HTR-8/SVneo (cell line): ENCODE data around the gene ANKH.
A peak's percentile ranks its signal among the peaks of the same experiment; 100 is the strongest.
"Not testable (repeated sequence)": the region's sequence is repeated elsewhere in the genome, so short reads cannot be mapped to it uniquely, and the experiment has no call there.

ENCODE experiments used
- DNase-seq: peaks from one replicate; pipeline ENCODE4 v3.0.0; 2011; ENCODE audit warnings: low spot score, mixed read lengths; ENCODE audit not compliant: insufficient read length
- FAIRE-seq: peaks from 2 replicates; lab custom pipeline; 2011; peaks lifted over from hg19 to GRCh38; lab: Jason Lieb, UNC

ANKH gene

GRCh38 chr5:14871214-14872069, at the start of gene ANKH:
TSS of gene ANKH (minus strand) at chr5:14871778. CDS start at chr5:14871447, 331 bp downstream.
- DNase-seq (peak; percentile 90), FAIRE-seq (peak; percentile 74)

DNA sequence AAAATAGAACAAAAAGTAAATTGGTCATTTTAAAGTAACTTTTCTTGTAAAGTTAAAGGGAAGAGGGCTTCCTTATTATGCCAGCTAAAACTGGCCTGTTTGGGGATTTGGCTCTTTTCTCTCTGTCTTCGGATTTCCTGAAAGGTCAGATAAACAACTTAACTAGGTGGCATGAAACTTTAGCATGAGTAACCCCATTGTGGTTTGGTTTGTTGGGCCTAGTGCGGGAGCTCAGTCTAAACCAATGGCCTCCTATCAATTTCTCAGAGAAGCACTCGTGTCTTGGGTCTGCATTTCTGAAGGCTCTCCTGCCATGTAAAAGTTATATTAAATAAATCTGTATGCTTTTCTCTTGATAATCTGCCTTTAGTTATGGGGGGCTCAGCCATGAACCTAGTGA, 48.5 kb upstream of the ANKH start:
- no peak for FAIRE-seq
- DNase-seq = no peak

GRCh38 chr5:14919106-14919505, 47.5 kb upstream of the ANKH start:
- DNase-seq, FAIRE-seq: not testable (repeated sequence)

- no peak for DNase-seq
- FAIRE-seq = no peak
These were observed 46.1 kb upstream of the ANKH start for GRCh38 chr5:14917719-14918118.

- DNase-seq = no peak
These were observed 43.8 kb upstream of the ANKH start for GRCh38 chr5:14915291-14915952.

DNA sequence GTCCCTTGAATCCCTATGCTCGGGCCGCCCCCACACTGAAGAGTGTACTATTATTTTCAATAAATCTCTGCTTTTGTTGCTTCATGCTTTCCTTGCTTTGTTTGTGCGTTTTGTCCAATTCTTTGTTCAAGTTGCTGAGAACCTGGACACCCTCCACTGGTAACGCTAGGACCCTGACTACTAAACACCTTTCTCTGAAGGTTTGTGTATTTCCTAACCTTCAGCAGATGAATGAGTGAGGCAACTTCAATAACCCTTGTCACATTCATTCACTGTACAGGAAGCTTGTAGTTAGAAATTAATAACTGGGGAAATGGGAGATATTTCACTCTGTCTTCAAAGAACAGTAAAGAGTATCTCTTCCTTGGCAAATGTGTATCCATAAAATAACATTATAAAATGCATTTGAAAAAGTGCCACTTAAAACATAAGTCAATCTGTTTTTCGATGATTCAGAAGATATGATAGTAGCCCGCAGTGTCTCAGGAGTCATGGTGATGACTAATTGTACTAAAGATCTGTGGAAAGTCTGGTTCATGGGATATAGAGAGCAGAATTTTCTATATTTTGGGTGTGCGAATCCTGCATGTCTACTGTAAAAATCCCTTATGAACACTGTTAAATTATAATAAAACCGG, 43.2 kb upstream of the ANKH start:
- DNase-seq = no peak

More at GRCh38 chr5:14915291-14915952, 43.8 kb upstream of the ANKH start:
- FAIRE-seq = no peak

DNA sequence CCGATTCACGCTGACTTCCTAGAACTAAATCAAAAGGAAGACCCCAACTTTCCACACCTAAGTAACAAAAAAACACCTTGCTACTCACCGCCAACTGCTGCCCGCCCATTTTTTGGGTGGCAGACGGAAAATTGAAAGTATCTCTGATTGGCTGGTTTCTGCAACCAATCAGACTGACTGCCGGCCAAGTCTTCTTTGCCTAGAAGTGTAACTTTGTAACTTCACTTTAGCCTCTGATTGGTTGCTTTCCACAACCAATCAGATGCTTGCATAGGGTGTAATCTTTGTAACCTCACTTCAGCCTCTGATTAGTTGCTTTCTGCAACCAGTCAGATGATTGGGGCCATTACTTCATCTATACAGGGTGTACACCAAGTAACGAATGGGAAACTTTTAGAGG, 42.6 kb upstream of the ANKH start:
- DNase-seq (no peak), FAIRE-seq (no peak)

More for the DNA sequence above, 43.2 kb upstream of the ANKH start:
- peak; percentile 54 for FAIRE-seq

- DNase-seq (no peak), FAIRE-seq (no peak)
These were observed 41.5 kb upstream of the ANKH start for GRCh38 chr5:14913096-14913495.

- FAIRE-seq (no peak), DNase-seq (no peak)
These were observed 40.6 kb upstream of the ANKH start for GRCh38 chr5:14912206-14912605.

DNA sequence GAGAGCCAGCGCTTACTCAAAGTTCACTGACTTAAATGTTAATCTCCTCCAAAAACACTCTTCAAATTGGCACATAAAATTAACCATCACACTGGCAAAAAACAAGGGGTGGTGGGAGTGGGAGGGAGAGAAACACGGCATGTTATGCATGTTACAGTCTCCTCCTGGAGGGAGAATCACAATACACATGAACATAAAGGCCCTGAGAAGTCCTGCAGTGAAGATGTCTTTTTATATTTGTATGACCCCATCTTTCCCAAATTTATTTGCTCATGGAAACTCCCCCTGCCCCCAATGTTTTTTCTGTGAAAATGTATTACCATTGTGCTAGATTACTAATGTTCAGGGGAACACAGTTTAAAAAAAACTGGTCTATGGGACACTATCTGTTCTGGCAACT, 37.8 kb upstream of the ANKH start:
- FAIRE-seq (no peak), DNase-seq (no peak)

DNA sequence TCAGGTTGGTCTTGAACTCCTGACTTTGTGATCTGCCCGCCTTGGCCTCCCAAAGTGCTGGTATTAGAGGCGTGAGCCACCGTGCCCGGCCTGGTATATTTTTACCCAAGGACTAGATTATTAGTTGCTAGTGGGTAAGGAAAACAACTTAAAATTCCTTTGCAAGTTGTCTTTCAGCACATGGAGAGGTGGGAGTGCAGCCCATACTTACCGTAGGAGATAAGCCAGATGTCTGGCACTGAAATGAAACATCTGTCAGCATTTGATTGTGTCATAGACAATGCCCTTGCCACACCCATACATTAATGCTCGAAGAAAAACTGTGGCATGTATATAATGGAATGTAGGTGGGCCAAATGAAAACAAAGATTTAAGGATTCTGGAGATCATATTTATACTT, 36.6 kb upstream of the ANKH start:
- FAIRE-seq = peak; percentile 55
- DNase-seq = no peak

DNA sequence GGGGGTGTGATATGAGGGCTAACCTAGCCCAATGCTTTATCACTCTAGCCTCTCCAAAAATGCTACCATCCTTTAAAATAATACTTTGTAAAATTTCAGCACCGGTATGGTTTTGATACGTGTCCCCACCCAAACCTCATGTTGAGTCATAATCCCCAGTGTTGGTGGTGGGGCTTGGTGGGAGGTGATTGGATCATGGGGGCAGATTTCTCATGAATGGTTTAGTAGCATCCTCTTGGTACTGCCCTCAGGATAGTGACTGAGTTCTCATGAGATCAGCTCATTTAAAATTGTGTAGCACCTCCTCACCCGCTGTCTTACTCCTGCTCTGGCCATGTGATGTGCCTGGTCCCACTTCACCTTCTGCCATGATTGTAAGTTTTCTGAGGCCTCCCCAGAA, 35.0 kb upstream of the ANKH start:
- DNase-seq (no peak), FAIRE-seq (no peak)

- DNase-seq (no peak), FAIRE-seq (no peak)
These were observed 31.4 kb upstream of the ANKH start for GRCh38 chr5:14902826-14903560.

DNA sequence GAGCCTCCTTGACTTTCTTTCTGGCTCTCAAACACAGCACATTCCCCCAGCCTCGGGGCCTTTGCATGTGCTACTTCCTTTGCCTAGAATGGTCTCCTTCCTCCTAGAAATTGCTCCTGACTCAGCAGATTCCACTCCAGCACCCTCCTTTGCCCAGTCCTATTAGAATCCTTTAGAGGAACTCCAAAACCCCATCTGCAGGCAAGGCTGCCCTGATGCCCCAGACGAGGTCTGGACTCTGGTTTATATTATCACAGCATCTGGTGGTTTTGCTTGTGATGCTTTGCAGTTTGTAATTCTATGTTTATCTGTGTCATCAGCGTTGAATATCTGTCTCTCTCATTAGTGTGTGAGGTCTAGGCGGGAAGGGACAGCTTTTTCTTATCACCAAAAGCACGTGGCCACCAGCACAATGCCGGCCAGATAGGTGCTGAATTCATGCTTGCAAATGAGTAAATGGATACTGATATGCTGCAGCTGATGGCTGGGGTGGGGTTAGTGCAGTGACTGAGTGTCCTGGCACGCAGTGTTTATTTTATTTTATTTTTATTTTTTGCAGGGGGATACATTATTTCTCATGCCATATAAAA, 30.0 kb upstream of the ANKH start:
- FAIRE-seq (no peak), DNase-seq (no peak)

GRCh38 chr5:14900693-14901461, 29.3 kb upstream of the ANKH start:
- FAIRE-seq (no peak), DNase-seq (no peak)

GRCh38 chr5:14896131-14896530, 24.6 kb upstream of the ANKH start:
- FAIRE-seq (peak; percentile 76), DNase-seq (no peak)

DNA sequence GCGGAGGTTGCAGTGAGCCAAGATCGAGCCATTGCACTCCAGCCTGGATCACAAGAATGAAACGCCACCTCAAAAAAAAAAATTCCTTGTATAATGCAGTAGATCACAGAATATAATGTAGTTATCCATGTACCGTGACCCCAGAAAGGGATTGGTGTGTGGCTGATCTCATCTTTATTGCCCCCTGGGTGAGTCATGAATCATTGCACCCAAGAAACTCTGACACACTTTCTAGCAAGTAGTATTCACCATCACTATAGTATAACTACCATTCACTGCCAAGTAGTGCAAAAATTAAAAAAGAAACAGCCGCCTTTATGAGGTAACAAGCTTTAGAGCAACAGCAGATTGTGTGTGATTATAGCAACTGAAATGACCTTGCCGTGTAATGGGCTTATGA, 23.7 kb upstream of the ANKH start:
- FAIRE-seq = no peak

DNA sequence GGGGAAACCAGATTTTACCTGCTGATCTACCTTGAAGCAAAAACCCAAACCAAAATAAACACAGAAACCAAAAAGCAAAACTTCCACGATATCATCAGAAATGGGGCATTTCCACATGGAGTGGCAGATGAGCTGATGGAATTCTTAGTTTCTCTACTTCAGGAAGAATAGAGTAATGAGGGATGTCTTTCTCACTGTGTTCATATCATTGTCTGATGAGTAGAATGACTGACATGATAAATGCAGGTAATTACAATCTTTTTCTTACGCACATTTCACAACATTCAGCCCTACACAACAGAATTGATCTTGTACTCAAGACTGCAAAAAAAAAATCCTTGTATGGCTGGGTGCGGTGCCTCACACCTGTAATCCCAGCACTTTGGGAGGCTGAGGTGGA, 23.2 kb upstream of the ANKH start:
- no peak for FAIRE-seq
- no peak for DNase-seq

More for the DNA sequence above, 23.7 kb upstream of the ANKH start:
- no peak for DNase-seq

DNA sequence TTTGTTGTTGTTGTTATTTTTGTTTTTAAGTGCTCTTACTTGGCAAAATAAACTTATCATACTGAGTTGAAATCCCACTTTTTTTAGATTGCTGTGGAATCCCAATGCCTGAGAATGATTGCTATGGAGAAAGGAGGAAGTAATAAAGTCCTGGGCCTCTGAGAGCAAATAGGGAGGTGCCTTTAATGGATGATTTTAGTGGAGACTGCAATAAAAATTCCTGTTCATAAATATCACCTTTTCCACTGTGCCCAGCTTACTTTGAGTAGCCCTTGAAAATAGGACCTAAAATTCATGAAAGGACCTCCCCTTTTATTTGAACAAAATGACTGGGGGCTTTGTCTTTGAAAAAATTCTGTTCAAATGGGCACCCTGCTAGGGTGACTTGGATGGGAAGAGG, 21.8 kb upstream of the ANKH start:
- no peak for DNase-seq
- no peak for FAIRE-seq
